ENCODE measurements around the gene TMC4.

DNA sequence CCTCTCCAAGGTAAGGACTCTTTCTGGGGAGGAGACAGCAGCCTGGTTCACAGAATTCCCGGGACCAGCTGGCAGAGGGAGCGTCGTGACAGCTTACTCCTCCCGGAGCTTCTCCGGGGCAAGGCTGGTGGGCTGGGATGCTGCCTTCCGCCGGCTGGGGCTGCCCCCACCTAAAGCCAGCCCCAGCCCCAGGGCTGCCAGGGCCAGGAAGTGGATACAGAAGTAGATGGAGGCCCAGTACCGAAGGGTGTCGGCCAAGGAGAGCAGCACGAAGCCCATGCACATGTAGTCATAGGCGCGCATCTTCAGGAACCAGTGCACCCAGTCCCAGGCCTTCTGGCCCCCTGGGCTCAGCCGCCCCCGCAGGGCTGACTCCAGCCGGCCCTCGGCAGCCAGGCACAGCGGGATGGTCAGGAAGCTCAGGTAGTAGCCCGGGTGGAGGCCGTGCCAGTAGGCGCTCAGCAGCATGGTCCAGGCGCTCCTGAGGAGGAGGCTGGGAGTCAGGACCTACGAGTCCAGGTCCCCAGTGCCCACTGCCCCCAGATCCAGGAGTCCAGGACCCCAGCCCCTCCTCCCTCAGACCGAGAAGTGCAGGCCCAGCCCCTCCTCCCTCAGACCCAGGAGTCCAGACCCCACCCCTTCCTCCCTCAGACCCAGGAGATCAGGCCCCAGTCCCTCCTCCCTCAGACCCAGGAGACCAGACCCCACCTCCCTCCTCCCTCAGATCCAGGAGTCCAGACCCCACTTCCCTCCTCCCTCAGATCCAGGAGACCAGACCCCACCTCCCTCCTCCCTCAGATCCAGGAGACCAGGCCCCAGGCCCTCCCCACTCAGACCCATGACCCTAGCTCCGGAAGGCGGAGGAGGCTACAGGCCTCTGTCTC lies 1.2 kb upstream of the TMC4 start:
- TF ChIP-seq, protein P1, sequence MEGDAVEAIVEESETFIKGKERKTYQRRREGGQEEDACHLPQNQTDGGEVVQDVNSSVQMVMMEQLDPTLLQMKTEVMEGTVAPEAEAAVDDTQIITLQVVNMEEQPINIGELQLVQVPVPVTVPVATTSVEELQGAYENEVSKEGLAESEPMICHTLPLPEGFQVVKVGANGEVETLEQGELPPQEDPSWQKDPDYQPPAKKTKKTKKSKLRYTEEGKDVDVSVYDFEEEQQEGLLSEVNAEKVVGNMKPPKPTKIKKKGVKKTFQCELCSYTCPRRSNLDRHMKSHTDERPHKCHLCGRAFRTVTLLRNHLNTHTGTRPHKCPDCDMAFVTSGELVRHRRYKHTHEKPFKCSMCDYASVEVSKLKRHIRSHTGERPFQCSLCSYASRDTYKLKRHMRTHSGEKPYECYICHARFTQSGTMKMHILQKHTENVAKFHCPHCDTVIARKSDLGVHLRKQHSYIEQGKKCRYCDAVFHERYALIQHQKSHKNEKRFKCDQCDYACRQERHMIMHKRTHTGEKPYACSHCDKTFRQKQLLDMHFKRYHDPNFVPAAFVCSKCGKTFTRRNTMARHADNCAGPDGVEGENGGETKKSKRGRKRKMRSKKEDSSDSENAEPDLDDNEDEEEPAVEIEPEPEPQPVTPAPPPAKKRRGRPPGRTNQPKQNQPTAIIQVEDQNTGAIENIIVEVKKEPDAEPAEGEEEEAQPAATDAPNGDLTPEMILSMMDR (IDR thresholded peaks at IDR 0.05) = no peak
- TF ChIP-seq EP300 (IDR thresholded peaks at IDR 0.05) = no peak
- TF ChIP-seq POLR2A (IDR thresholded peaks at IDR 0.05) = no peak
- no peak for TF ChIP-seq POLR2AphosphoS5 (IDR thresholded peaks at IDR 0.05)
